GM19463 (cell line): Measurements from ENCODE around the gene POF1B.

Experiments
- ATAC-seq: cut with Tn5 transposase; IDR thresholded peaks from one replicate; pipeline ENCODE4 v1.9.1; 2021; ENCODE audit warnings: mild to moderate bottlenecking, moderate library complexity; ENCODE audit not compliant: unreplicated experiment

POF1B gene

GRCh38 chrX:85243761-85244449 is 135.6 kb downstream of the POF1B start, which contains the start of the genes SATL1 and ZNF711:
Gene SATL1, minus strand, starts transcription at chrX:85243779. Its CDS starts 134,811 bp downstream, at chrX:85108968.
Gene ZNF711, plus strand, starts transcription at chrX:85243991. Its CDS starts 3,582 bp downstream, at chrX:85247573.
- peak; percentile 49 for ATAC-seq

GRCh38 chrX:85243155-85243554 is 136.3 kb downstream of the POF1B start:
- ATAC-seq = no peak
